Embryonic facial prominence (tissue), 1 donor: ENCODE measurements around the gene CLASP1.
"Not testable (repeated sequence)": the region's sequence is repeated elsewhere in the genome, so short reads cannot be mapped to it uniquely, and the experiment has no call there.

Experiments
- DNase-seq: peaks from one replicate; pipeline ENCODE4 v3.0.0-alpha.2; 2016; ENCODE audit errors: extremely low spot score

The CLASP1 gene

GRCh38 chr2:121617042-121617599 lies 32.1 kb downstream of the CLASP1 start:
- DNase-seq, result no peak

- no peak for DNase-seq
Measured at GRCh38 chr2:121613774-121614173, 35.5 kb downstream of the CLASP1 start.

- DNase-seq, result no peak
Measured at GRCh38 chr2:121613152-121613551, 36.1 kb downstream of the CLASP1 start.

- no peak for DNase-seq
Measured at GRCh38 chr2:121611730-121612705, 37.2 kb downstream of the CLASP1 start.

- DNase-seq, result not testable (repeated sequence)
Measured at GRCh38 chr2:121611048-121611649, 38.1 kb downstream of the CLASP1 start.

GRCh38 chr2:121610487-121610874 lies 38.8 kb downstream of the CLASP1 start:
- not testable (repeated sequence) for DNase-seq

- no peak for DNase-seq
Measured at GRCh38 chr2:121608967-121609366, 40.3 kb downstream of the CLASP1 start.

- DNase-seq, result no peak
Measured at GRCh38 chr2:121608367-121608766, 40.9 kb downstream of the CLASP1 start.

GRCh38 chr2:121605820-121606733 lies 43.2 kb downstream of the CLASP1 start:
- no peak for DNase-seq

GRCh38 chr2:121603185-121603584 lies 46.1 kb downstream of the CLASP1 start:
- no peak for DNase-seq

- no peak for DNase-seq
Measured at GRCh38 chr2:121599963-121600651, 49.2 kb downstream of the CLASP1 start.

GRCh38 chr2:121598087-121598486 lies 51.2 kb downstream of the CLASP1 start:
- no peak for DNase-seq

- DNase-seq, result no peak
Measured at GRCh38 chr2:121596221-121597080, 52.8 kb downstream of the CLASP1 start.

- no peak for DNase-seq
Measured at GRCh38 chr2:121595012-121595891, 54.0 kb downstream of the CLASP1 start.

- DNase-seq, result no peak
Measured at GRCh38 chr2:121591199-121591598, 58.1 kb downstream of the CLASP1 start.

GRCh38 chr2:121588357-121588756 lies 60.9 kb downstream of the CLASP1 start:
- no peak for DNase-seq

- DNase-seq, result no peak
Measured at GRCh38 chr2:121587131-121587530, 62.1 kb downstream of the CLASP1 start.

- DNase-seq, result no peak
Measured at GRCh38 chr2:121584741-121585140, 64.5 kb downstream of the CLASP1 start.

- no peak for DNase-seq
Measured at GRCh38 chr2:121583555-121583954, 65.7 kb downstream of the CLASP1 start.
